HG03565 (cell line): ENCODE results near the gene PRPF4.
"Not testable (repeated sequence)": the region's sequence is repeated elsewhere in the genome, so short reads cannot be mapped to it uniquely, and the experiment has no call there.

Experiments
- ATAC-seq: cut with Tn5 transposase; IDR thresholded peaks from one replicate; pipeline ENCODE4 v1.9.1; 2021; ENCODE audit warnings: mild to moderate bottlenecking, moderate library complexity; ENCODE audit not compliant: unreplicated experiment

The PRPF4 gene

GRCh38 chr9:113275157-113276131, at the start of gene PRPF4, which contains the start of gene CDC26:
Gene PRPF4, plus strand, starts transcription at chr9:113275658. Its CDS starts 86 bp downstream, at chr9:113275744.
Gene CDC26, minus strand, starts transcription at chr9:113275572. Its CDS starts 3,065 bp downstream, at chr9:113272507.
- ATAC-seq: peak; percentile 94

GRCh38 chr9:113227436-113227835, 48.0 kb upstream of the PRPF4 start:
- no peak for ATAC-seq

GRCh38 chr9:113228130-113228665, 47.3 kb upstream of the PRPF4 start:
- ATAC-seq: no peak

GRCh38 chr9:113231701-113232100, 43.8 kb upstream of the PRPF4 start:
- ATAC-seq: no peak

DNA sequence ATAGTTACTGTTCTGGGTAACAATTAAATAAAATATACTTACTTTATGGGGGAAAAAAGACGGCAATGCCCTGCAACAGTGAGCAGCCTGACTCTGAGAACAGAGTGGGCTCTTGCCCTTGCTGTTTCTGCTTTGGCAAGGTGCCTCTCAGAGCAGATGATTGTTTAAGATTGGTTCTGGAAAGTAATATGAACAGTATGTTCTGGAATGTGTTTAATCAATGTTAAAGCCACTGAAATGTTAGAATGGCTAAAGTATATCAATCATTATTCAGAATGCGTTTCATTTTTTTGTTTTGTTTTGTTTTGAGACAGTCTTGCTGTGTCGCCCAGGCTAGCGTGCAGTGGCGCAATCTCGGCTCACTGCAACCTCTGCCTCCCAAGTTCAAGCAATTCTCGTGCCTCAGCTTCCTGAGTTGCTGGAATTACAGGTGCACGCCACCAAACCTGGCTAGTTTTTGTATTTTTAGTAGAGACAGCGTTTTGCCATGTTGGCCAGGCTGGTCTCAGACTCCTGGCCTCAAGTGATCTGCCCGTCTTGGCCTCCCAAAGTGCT, 39.7 kb upstream of the PRPF4 start:
- not testable (repeated sequence) for ATAC-seq

GRCh38 chr9:113237026-113237425, 38.4 kb upstream of the PRPF4 start:
- ATAC-seq: no peak

- ATAC-seq: no peak
Measured at GRCh38 chr9:113238202-113238858, 37.1 kb upstream of the PRPF4 start.

- no peak for ATAC-seq
Measured at GRCh38 chr9:113238859-113239232, 36.6 kb upstream of the PRPF4 start.

DNA sequence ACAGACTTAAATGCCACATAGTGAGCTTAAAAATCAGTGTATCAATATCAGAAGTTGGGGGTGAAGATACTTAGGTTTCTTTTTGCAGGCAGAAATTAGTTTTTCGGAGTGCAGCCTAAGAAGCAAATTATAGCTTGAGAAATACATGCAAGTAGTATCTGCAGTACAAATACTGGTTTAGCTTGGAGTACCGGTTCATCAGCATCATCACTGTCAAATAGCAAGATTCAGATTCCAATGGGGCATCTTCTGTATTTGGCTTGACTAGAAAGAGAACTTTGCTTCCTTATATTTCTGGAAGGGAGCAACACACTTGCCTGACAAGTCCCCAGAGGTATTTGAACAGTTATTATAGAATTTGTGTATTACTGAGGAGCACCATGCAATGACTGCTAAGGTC, 34.3 kb upstream of the PRPF4 start:
- no peak for ATAC-seq

- ATAC-seq: no peak
Measured at GRCh38 chr9:113244556-113244955, 30.9 kb upstream of the PRPF4 start.

- ATAC-seq: no peak
Measured at GRCh38 chr9:113245894-113246293, 29.6 kb upstream of the PRPF4 start.

GRCh38 chr9:113246928-113247327, 28.5 kb upstream of the PRPF4 start:
- ATAC-seq: no peak

GRCh38 chr9:113247640-113248039, 27.8 kb upstream of the PRPF4 start:
- ATAC-seq: no peak

DNA sequence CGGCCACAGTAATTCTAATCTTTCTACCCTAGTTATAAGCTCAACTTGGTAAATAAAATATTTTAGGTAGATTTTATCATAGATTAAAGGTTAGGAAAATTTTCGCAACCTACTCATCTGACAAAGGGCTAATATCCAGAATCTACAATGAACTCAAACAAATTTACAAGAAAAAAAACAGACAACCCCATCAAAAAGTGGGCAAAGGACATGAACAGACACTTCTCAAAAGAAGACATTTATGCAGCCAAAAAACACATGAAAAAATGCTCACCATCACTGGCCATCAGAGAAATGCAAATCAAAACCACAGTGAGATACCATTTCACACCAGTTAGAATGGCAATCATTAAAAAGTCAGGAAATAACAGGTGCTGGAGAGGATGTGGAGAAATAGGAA, 25.8 kb upstream of the PRPF4 start:
- not testable (repeated sequence) for ATAC-seq

DNA sequence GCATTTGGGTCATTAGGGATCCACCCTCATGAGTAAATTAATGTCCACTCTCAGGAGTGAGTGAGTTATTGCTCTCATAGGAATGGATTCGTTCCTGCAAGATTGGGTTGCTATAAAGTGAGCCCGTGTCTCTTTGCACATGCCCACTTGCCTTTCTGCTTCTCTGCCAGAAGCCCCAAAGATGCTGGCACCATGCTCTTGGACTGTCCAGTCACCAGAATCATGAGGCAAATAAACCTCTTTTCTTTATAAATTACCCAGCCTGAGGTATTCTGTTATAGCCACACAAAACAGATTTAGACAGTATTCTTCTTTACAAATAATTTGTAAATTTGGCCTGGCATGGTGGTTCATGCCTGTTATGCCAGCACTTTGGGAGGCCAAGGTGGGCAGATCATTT, 24.7 kb upstream of the PRPF4 start:
- ATAC-seq: no peak

GRCh38 chr9:113254991-113255390, 20.5 kb upstream of the PRPF4 start:
- ATAC-seq: no peak

DNA sequence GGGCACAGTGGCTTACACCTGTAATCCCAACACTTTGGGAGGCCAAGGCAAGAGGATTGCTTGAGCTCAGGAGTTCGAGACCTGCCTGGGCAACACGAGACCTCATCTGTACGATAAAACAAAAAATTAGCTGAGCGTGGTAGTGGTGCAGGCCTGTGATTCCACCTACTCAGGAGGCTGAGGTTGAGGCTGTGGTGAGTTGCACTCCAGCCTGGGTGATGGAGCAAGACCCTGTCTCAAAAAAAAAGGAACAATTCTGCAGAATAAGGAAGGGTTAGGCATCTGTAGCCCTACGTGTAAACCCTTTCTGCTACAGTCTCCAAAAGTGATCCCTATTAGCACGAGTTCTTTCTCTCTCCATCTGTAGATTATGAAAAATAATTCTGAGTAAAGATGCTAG, 20.0 kb upstream of the PRPF4 start:
- no peak for ATAC-seq

GRCh38 chr9:113257863-113258262, 17.6 kb upstream of the PRPF4 start:
- ATAC-seq: no peak

DNA sequence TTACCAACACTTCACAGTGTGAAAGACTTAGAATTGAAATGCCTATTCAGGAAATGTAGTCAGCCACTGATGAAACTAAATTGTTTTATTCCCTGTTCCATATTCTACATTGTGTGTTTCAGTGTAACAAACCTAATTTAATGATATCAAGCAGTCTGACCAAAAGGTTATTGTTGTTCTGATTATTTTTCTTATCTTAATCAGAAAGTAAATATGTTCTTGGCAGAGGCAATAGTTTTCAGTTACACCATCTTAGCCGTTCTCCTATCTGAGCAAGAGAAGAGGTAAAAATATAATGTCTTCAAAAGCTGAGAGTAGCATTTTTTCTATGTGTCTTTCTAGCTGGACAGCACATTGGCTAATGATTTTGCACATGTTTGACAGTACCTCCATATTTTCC, 17.2 kb upstream of the PRPF4 start:
- ATAC-seq: no peak

DNA sequence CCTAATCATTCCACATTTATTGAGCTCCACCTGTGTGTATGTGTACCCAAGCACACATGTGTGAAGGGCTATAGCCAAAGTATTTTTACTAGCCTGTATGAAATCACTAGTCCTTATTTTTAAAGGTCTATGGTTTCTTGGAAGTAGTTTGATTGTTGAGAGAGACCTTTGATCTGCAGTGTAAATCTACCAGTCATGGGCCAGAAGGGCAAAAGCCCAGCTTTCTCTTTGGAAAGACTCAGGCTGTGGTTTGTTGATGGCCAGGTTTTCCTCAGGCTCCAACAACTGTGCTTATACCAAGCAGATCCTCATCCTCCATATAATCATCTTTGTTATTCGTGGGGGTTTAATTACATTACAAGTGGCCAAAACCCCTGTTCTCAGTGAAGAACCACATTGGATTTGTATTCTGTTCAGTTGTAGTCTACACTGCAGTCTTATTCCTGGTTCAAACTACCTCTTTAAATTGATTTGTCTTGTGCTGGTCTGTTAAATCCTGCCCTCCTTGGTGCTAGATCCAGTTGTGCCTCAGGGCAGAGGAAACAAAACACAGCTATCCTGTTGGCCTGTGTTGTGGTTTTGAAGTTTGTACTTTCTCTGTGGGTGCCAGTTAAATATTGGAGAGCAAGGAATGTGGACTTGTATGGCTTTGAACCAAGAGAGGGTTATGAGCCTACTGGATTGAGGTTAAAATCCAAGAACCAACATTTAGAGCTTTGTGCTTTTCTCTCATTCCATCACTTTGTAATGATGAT, 13.4 kb upstream of the PRPF4 start:
- no peak for ATAC-seq

GRCh38 chr9:113266174-113266573, 9.3 kb upstream of the PRPF4 start:
- no peak for ATAC-seq
